ENCODE results near the gene GOLIM4. TPM values are rescaled to one million over a fixed set of nuclear protein-coding genes. Genes with fewer than 3 reads are reported as not detected.

GOLIM4 gene
- total and polyA plus RNA-seq, 2 experiments from 2014 or later: 34.4 to 50.5 TPM

DNA sequence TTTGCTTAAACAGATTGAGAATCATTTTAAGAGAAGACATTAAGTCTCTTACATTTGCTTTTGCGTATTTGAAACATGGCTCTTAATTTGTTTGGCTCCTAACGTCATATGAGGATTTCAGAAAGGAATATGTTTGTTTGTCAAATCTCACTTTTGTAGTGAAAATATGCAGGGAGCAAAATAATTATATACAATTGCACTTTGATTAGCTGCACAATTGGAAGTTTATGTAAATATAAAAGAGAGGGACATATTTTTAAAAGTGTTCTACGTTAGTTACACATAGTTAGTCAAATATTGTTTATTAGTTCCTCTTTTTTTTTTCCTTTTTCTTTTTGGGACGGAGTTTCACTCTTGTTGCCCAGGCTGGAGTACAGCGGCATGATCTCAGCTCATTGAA is 42.7 kb upstream of the GOLIM4 start:
- H3K36me3 ChIP-seq (ENCODE audit: insufficient read depth): no peaks in the 10 kb centered on the region
- no peaks in the 10 kb centered on the region for H3K36me3 Mint-ChIP-seq (ENCODE audit: low read depth)
- H3K27ac Mint-ChIP-seq: no peak overlapping the region
- no peaks in the 10 kb centered on the region; the same call in 2 of the 3 replicates for H3K9me3 Mint-ChIP-seq
- no peaks in the 10 kb centered on the region for H3K27me3 ChIP-seq (ENCODE audit: insufficient read depth)
- H3F3A ChIP-seq (replicated peaks; ENCODE audit: low read depth): no peaks in the 10 kb centered on the region
- no peak for DNase-seq (ENCODE audit: low spot score)
- peaks cover 25% of the 10 kb centered on the region for H3K4me1 Mint-ChIP-seq
- ATAC-seq: no peak
- H3K9me2 ChIP-seq (ENCODE audit: insufficient read depth): no peaks in the 10 kb centered on the region; the same call in 1 of the 2 replicates
- H3K4me3 Mint-ChIP-seq: no peak overlapping the region
- no peaks in the 10 kb centered on the region for H3K27me3 Mint-ChIP-seq (ENCODE audit: insufficient read depth, low read depth, poor library complexity)
- H2AFZ ChIP-seq: no peak overlapping the region
- TF ChIP-seq ZNF114 (CRISPR knock-in tag; IDR thresholded peaks at IDR 0.05) (no peak), ETS1 (IDR thresholded peaks at IDR 0.05) (no peak), STAT1 (IDR thresholded peaks at IDR 0.05; ENCODE audit: unreplicated experiment) (no peak), ZNF331 (CRISPR knock-in tag; IDR thresholded peaks at IDR 0.05; ENCODE audit: low read depth) (no peak), EZH2 (IDR thresholded peaks at IDR 0.05; ENCODE audit: low read depth, unreplicated experiment) (no peak), CTCF (conservative IDR thresholded peaks at IDR 0.05; ENCODE audit: low read depth in 2 of 2) (no peak), EZH2phosphoT487 (IDR thresholded peaks at IDR 0.05; ENCODE audit: unreplicated experiment) (no peak), CREB1 (CRISPR knock-in tag; IDR thresholded peaks at IDR 0.05; ENCODE audit: low read depth) (no peak)
- TF ChIP-seq, protein P1, sequence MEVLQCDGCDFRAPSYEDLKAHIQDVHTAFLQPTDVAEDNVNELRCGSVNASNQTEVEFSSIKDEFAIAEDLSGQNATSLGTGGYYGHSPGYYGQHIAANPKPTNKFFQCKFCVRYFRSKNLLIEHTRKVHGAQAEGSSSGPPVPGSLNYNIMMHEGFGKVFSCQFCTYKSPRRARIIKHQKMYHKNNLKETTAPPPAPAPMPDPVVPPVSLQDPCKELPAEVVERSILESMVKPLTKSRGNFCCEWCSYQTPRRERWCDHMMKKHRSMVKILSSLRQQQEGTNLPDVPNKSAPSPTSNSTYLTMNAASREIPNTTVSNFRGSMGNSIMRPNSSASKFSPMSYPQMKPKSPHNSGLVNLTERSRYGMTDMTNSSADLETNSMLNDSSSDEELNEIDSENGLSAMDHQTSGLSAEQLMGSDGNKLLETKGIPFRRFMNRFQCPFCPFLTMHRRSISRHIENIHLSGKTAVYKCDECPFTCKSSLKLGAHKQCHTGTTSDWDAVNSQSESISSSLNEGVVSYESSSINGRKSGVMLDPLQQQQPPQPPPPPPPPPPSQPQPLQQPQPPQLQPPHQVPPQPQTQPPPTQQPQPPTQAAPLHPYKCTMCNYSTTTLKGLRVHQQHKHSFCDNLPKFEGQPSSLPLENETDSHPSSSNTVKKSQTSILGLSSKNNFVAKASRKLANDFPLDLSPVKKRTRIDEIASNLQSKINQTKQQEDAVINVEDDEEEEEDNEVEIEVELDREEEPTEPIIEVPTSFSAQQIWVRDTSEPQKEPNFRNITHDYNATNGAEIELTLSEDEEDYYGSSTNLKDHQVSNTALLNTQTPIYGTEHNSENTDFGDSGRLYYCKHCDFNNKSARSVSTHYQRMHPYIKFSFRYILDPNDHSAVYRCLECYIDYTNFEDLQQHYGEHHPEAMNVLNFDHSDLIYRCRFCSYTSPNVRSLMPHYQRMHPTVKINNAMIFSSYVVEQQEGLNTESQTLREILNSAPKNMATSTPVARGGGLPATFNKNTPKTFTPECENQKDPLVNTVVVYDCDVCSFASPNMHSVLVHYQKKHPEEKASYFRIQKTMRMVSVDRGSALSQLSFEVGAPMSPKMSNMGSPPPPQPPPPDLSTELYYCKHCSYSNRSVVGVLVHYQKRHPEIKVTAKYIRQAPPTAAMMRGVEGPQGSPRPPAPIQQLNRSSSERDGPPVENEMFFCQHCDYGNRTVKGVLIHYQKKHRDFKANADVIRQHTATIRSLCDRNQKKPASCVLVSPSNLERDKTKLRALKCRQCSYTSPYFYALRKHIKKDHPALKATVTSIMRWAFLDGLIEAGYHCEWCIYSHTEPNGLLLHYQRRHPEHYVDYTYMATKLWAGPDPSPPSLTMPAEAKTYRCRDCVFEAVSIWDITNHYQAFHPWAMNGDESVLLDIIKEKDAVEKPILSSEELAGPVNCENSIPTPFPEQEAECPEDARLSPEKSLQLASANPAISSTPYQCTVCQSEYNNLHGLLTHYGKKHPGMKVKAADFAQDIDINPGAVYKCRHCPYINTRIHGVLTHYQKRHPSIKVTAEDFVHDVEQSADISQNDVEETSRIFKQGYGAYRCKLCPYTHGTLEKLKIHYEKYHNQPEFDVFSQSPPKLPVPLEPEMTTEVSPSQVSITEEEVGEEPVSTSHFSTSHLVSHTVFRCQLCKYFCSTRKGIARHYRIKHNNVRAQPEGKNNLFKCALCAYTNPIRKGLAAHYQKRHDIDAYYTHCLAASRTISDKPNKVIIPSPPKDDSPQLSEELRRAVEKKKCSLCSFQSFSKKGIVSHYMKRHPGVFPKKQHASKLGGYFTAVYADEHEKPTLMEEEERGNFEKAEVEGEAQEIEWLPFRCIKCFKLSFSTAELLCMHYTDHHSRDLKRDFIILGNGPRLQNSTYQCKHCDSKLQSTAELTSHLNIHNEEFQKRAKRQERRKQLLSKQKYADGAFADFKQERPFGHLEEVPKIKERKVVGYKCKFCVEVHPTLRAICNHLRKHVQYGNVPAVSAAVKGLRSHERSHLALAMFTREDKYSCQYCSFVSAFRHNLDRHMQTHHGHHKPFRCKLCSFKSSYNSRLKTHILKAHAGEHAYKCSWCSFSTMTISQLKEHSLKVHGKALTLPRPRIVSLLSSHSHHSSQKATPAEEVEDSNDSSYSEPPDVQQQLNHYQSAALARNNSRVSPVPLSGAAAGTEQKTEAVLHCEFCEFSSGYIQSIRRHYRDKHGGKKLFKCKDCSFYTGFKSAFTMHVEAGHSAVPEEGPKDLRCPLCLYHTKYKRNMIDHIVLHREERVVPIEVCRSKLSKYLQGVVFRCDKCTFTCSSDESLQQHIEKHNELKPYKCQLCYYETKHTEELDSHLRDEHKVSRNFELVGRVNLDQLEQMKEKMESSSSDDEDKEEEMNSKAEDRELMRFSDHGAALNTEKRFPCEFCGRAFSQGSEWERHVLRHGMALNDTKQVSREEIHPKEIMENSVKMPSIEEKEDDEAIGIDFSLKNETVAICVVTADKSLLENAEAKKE (CRISPR knock-in tag; IDR thresholded peaks at IDR 0.05): no peak
- no peaks in the 10 kb centered on the region for H3K79me2 ChIP-seq (replicated peaks; ENCODE audit: insufficient read depth)
- no peak overlapping the region for H3K4me2 ChIP-seq
- no peaks in the 10 kb centered on the region for H4K20me1 ChIP-seq (replicated peaks; ENCODE audit: insufficient read depth)
- H3K4me3 ChIP-seq: no peak overlapping the region
- H3K27ac ChIP-seq (ENCODE audit: low read depth): no peak overlapping the region
- H3K4me1 ChIP-seq (ENCODE audit: insufficient read depth): peaks cover 11% of the 10 kb centered on the region
